OCI-M2 (cell line): ENCODE measurements around the gene C9orf153.
"Not testable (repeated sequence)": the region's sequence is repeated elsewhere in the genome, so short reads cannot be mapped to it uniquely, and the experiment has no call there.

Experiments used
- DNase-seq: peaks from one replicate; lab custom pipeline; 2025; ENCODE audit not compliant: unreplicated experiment; lab: John Stamatoyannopoulos, UW

Gene C9orf153

DNA sequence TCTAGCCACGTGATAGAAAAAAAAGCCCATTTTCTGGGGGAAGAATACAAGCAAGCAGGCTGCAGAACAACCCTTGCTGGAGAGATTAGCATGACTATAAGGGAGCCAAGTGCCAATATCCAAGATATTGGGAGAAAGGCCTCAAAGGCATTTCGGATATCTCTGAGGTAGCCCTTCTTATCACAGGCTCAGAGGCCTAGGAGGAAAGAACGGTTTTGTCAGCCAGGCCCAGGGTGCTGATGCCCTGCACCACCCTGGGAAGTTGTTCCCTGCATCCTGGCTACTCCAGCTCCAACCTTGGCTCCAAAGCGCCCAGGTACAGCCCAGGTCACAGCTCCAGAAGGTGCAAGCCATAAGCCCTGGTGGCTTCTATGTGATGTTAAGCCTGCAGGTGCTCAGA lies 66.4 kb downstream of the C9orf153 start:
- no peak for DNase-seq

DNA sequence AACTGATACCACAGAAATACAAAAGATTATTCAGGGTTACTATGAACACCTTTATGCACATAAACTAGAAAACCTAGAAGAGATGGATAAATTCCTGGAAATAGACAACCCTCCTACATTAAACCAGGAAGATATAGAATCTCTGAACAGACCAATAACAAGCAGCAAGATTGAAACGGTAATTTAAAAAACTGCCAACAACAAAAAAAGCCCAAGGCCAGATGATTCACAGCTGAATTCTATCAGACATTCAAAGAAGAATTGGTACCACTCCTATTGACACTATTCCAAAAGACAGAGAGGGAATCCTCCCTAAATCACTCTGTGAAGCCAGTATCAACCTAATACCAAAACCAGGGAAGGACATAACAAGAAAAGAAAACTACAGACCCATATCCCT lies 68.8 kb downstream of the C9orf153 start:
- not testable (repeated sequence) for DNase-seq

GRCh38 chr9:86187121-86187520 lies 72.3 kb downstream of the C9orf153 start:
- no peak for DNase-seq

- no peak for DNase-seq
These were observed 72.8 kb downstream of the C9orf153 start for GRCh38 chr9:86186696-86187095.

DNA sequence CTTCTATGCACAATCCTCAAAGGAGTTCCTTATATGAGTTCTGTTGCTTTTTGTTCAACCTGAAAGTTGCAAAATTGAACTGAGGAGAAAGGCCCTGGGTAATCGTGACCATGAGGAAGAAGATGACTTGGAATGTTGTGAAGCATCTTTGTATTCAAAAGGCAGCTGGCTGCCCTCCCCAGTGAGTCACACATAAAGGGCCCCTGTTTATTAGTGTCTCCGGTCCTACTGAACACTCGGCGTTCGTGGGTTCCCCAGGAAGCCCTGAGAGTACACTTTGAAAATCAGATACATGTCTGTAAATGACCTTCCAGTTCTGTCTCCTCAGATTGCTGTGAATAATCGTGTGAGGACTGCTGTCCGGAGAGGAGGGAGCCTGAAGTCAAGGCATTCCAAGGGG lies 73.6 kb downstream of the C9orf153 start:
- DNase-seq: no peak

DNA sequence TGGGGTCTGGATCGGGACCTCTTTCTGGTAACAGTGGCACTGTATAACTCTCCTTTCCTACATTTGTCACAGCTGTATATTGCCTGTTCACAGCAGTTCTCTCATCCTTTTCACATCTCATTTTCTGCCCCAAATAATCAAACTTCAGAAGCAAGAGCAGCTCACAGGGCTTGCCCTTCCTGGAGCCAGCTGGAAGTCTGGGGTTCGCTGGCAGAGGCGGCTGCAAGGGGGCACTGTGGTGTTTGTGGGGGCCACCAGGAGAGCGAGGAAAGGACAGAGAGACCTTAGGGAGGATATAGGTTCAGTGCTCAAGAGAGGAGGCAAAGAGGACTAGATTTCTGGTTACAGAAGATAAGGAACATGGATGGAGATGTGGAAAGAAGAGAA lies 75.3 kb downstream of the C9orf153 start:
- DNase-seq: no peak

DNA sequence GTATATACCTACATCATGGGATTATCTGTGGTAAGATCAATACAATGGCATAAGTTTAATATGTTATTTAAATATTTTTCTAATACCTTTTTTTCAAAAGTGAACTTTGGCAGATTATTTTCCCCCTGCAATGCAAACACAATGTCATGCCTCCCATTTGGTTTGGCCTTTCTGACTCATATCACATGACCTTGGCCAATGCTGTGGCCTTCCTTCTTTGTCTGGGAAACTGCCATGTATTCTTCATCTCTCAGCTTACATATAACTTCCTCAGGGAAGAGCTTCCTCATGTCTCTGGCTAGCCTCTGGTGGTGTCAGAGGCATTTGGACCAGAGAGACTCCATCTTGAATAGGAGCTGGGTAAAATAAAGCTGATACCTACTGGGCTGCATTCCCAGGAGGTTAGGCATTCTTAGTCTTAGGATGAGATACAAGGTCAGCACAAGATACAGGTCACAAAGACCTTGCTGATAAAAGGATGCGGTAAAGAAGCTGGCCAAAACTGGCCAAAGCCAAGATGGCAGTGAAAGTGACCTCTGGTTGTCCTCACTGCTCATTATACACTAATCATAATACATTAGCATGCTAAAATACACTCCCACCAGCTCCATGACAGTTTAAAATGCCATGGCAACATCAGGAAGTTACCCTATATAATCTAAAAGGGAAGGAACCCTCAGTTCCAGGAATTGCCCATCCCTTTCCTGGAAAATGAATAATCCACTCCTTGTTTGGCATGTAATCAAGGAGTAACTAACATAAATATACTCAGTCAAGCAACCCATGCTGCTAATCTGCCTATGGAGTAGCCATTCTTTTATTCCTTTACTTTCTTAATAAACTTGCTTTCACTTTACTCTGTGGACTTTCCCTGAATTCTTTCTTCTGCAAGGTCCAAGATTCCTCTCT lies 76.0 kb downstream of the C9orf153 start:
- no peak for DNase-seq

DNA sequence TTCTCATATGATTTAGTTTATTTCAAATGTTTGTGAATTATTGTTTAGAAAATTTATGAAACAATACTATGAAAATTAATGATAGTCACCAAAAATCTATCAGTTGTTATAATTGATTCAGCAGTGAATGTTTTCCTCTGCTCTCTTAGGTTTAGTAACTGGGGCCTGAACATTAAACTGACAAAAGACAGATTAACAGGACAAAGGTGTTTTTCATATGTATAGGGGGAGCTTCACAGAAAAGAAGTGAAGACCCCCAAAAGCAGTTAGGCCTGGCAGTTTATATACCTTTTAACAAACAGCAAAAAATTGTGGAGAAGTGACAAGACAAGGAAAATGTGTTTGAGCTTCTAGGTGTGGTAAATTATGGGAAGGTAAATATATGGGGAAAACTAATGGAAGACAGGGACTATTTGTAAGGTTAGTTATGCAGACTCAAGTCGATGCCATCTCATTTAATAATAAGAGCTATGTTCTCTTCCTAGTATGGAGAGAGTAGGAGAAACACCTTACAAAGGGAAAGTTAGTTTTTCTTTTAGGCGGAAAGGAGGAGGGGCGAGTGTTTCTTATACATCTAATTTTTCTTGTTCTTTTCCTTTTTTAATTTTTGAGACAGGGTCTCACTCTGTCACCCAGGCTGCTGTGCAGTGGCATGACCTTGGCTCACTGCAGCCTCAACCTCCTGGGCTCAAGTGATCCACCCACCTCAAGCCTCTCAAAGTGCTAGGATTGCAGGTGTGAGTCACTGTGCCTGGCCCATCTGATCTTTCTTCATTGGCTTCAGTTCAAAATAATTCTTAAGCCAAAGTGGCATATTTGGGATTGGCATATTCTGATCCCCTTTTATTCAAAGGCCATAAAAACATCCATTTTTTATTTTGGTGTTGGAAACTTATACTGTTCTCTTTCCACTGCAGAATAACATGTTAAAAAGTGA lies 77.8 kb downstream of the C9orf153 start:
- no peak for DNase-seq

DNA sequence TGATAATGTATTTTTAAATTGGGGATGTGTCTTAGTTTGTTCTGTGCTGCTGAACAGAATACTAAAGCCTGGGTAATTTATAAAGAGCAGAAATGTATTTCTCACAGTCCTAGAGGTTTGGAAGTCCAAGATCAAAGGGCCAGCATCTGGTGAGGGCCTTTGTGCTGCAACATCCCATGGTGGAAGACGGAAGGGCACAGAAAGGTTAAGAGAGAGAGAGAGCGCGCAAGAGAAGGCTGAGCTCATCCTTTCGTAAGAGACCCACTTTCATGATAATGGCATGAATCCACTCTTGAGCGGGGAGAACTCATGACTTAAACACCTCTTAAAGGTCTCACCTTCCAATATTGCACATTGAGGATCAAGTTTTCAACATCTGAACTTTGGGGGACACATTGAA lies 81.0 kb downstream of the C9orf153 start:
- DNase-seq: no peak

- no peak for DNase-seq
These were observed 81.5 kb downstream of the C9orf153 start for GRCh38 chr9:86177995-86178394.

DNA sequence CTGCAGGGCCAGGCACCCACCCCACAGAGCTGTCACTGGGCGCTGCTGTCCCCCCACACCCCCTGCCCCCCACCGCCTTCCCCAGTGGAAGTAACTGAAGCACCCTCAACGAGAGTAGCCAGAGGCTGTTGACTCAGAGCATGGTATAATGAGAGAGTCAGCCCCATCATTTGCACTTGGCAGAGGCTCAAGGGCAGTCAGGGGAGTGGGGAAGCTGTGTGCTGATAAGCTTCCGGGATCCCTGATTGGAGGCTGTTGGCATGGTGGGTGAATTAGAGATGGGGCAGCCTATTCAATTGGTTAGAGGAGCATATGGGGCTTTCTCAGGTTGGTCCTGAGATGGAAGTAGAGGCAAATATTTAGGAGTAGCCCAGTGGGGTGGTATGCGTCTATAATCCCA lies 83.0 kb downstream of the C9orf153 start:
- no peak for DNase-seq

DNA sequence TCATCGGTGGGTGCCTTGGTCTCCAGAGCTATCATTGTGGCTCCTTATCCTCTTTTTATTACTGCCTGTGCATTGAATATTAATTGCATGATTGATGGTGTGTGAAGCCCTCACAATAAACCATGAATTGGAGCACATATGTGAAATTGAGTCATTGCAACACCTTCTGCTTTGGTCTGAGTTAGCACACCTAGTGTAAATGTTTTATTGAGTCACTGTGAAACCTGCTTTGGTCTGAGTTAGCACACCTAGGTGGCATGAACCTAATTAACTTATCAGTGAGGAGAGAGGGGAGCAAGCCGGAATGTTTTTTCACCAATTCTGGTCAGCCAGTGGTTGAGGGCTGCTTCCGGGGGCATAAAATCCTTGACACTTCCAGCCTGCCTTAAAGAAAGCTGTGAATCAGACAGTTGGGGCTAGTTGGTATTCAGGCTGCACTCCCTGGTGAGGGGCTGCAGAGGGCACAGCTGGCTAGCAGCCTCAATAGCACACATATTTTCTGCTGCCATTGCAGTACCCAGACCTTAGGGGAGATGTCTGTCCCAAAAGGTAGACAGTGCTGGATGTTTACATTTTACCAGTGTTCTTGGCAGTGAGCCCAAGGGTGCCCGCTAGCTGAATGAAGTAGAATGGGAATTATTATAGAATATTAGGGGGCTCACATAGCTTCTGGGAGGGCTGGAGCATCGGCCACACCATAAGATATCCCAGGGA lies 83.6 kb downstream of the C9orf153 start:
- no peak for DNase-seq

DNA sequence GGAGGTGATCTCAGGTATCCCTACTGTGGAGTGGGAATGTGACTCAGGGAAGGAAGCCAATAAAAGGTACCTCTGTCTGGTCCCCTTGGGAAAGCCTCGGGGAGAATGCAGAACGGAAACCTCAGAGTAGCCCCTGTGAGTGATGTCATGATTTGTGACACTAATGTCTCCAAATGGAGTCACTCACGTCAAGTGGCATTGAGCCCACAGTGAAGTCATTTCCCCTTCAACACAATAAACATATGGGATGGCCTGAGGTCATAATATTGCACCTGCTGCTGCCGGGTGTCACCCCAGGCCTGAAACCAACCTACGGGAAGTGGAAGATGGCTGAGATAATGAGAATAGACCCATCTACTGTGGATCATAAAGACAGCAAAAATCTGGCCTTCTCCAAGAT lies 84.2 kb downstream of the C9orf153 start:
- DNase-seq: no peak
